ENCODE measurements around the gene XPO4.

GRCh38 chr13:20828539-20829364 is 73.8 kb downstream of the XPO4 start:
- no peak for TF ChIP-seq POLR2AphosphoS5 (IDR thresholded peaks at IDR 0.05; ENCODE audit: low read depth, low read length)
- no peak for TF ChIP-seq TAF1 (IDR thresholded peaks at IDR 0.05; ENCODE audit: borderline replicate concordance, insufficient read depth, low read length)
- TF ChIP-seq REST (IDR thresholded peaks at IDR 0.05; ENCODE audit: insufficient read depth in 1 of 2, low read depth in 2 of 2, low read length in 2 of 2) = no peak
- no peak for TF ChIP-seq SIN3A (IDR thresholded peaks at IDR 0.05; ENCODE audit: borderline replicate concordance, insufficient read depth, low read length)
